ENCODE results near the gene CAMSAP1.

The CAMSAP1 gene

GRCh38 chr9:135817951-135818717 lies 89.2 kb downstream of the CAMSAP1 start:
- H3K4me3 ChIP-seq (ENCODE audit: low read depth, low read length), result no peak overlapping the region
- DNase-seq (ENCODE audit: low read depth), result no peak
- in situ Hi-C loops (cut with HindIII; ENCODE audit: low sequenced_read_pairs), result no loop called here
- TF ChIP-seq CTCF (IDR thresholded peaks at IDR 0.05; ENCODE audit: low read depth, low read length, missing control alignments), result no peak

- H3K4me3 ChIP-seq (ENCODE audit: low read depth, low read length), result no peak overlapping the region
- TF ChIP-seq CTCF (IDR thresholded peaks at IDR 0.05; ENCODE audit: low read depth, low read length, missing control alignments), result no peak
- DNase-seq (ENCODE audit: low read depth), result no peak
- in situ Hi-C loops (cut with HindIII; ENCODE audit: low sequenced_read_pairs), result no loop called here
Measured at GRCh38 chr9:135816651-135816970, 90.7 kb downstream of the CAMSAP1 start.

GRCh38 chr9:135815830-135816650 lies 91.3 kb downstream of the CAMSAP1 start:
- no peak overlapping the region for H3K4me3 ChIP-seq (ENCODE audit: low read depth, low read length)
- TF ChIP-seq CTCF (IDR thresholded peaks at IDR 0.05; ENCODE audit: low read depth, low read length, missing control alignments), result no peak
- in situ Hi-C loops (cut with HindIII; ENCODE audit: low sequenced_read_pairs), result no loop called here
- no peak for DNase-seq (ENCODE audit: low read depth)

GRCh38 chr9:135815413-135815812 lies 91.9 kb downstream of the CAMSAP1 start:
- H3K4me3 ChIP-seq (ENCODE audit: low read depth, low read length), result no peak overlapping the region
- in situ Hi-C loops (cut with HindIII; ENCODE audit: low sequenced_read_pairs), result no loop called here
- no peak for DNase-seq (ENCODE audit: low read depth)
- TF ChIP-seq CTCF (IDR thresholded peaks at IDR 0.05; ENCODE audit: low read depth, low read length, missing control alignments), result no peak

GRCh38 chr9:135814421-135815095 lies 92.8 kb downstream of the CAMSAP1 start:
- no peak for DNase-seq (ENCODE audit: low read depth)
- TF ChIP-seq CTCF (IDR thresholded peaks at IDR 0.05; ENCODE audit: low read depth, low read length, missing control alignments), result no peak
- no peak overlapping the region for H3K4me3 ChIP-seq (ENCODE audit: low read depth, low read length)
- in situ Hi-C loops (cut with HindIII; ENCODE audit: low sequenced_read_pairs), result no loop called here

- TF ChIP-seq CTCF (IDR thresholded peaks at IDR 0.05; ENCODE audit: low read depth, low read length, missing control alignments), result no peak
- no peak for DNase-seq (ENCODE audit: low read depth)
- H3K4me3 ChIP-seq (ENCODE audit: low read depth, low read length), result no peak overlapping the region
- in situ Hi-C loops (cut with HindIII; ENCODE audit: low sequenced_read_pairs), result no loop called here
Measured at GRCh38 chr9:135813671-135814290, 93.6 kb downstream of the CAMSAP1 start.

Measured in astrocyte of the cerebellum (primary cell).